GM12801 (cell line): ENCODE measurements around the gene UBE3B.

Source experiments
- TF ChIP-seq, protein P1 (sequence below): IDR thresholded peaks from one replicate; pipeline ENCODE4 v1.5.1; 2011; ENCODE audit warnings: control low read depth; ENCODE audit not compliant: insufficient read length; ENCODE audit errors: extremely low read depth

The UBE3B gene

GRCh38 chr12:109566424-109566823 is 89.0 kb downstream of the UBE3B start:
- TF ChIP-seq, protein P1, sequence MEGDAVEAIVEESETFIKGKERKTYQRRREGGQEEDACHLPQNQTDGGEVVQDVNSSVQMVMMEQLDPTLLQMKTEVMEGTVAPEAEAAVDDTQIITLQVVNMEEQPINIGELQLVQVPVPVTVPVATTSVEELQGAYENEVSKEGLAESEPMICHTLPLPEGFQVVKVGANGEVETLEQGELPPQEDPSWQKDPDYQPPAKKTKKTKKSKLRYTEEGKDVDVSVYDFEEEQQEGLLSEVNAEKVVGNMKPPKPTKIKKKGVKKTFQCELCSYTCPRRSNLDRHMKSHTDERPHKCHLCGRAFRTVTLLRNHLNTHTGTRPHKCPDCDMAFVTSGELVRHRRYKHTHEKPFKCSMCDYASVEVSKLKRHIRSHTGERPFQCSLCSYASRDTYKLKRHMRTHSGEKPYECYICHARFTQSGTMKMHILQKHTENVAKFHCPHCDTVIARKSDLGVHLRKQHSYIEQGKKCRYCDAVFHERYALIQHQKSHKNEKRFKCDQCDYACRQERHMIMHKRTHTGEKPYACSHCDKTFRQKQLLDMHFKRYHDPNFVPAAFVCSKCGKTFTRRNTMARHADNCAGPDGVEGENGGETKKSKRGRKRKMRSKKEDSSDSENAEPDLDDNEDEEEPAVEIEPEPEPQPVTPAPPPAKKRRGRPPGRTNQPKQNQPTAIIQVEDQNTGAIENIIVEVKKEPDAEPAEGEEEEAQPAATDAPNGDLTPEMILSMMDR: no peak

DNA sequence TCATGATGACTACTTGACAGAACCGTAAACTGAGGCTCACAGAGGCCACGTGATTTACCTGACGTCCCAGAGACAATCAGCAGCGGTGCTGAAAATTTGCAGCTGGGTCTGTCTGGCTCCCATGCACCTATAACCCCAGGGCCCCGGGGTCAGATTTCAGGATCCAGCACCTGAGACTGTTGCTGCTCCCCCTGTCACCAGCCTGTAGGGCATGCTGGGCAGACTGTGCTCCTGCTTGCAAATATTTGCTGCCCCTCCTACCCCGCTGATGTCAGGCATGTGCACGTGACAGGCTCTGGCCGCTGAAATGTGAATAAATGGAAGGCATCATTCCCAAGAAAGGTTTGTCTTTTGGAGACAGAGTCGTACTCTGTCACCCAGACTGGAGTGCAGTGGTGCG is 89.9 kb downstream of the UBE3B start:
- TF ChIP-seq, protein P1: no peak

- TF ChIP-seq, protein P1: no peak
These were observed 90.5 kb downstream of the UBE3B start for GRCh38 chr12:109567967-109568366.

- TF ChIP-seq, protein P1: no peak
These were observed 91.1 kb downstream of the UBE3B start for GRCh38 chr12:109568486-109568885.

- TF ChIP-seq, protein P1: no peak
These were observed 94.5 kb downstream of the UBE3B start for GRCh38 chr12:109571773-109572505.

DNA sequence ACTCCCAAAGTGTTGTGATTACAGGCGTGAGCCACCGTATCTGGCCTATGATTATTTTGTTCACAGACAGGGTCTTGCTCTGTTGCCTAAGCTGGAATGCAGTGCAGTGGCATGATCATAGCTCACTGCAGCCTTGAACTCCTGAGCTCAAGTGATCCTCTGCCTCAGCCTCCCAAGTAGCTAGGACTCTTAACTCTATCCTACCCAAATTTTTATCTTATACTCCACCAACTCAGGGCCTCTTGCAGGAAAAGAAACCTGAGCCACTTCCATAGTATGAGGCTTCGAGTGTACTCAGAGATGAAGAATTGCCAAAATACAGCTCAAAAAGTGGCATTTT is 95.0 kb downstream of the UBE3B start:
- TF ChIP-seq, protein P1: no peak

GRCh38 chr12:109573029-109573913 is 95.8 kb downstream of the UBE3B start, which contains the start of the genes MMAB and MVK:
Gene MMAB, minus strand, starts transcription at chr12:109573504. Its CDS starts 24 bp downstream, at chr12:109573480.
Gene MVK, plus strand, starts transcription at chr12:109573794. Its CDS starts 1,029 bp downstream, at chr12:109574823.
- TF ChIP-seq, protein P1: no peak
